Psoas muscle (tissue), 8 donors: ENCODE measurements around the gene CENPF. TPM values are rescaled to one million over a fixed set of nuclear protein-coding genes. Genes with fewer than 3 reads are reported as not detected.
"Not testable (repeated sequence)": the region's sequence is repeated elsewhere in the genome, so short reads cannot be mapped to it uniquely, and the experiment has no call there.

Source experiments
- ATAC-seq, 4 donors: fragments of 200-7000 bp; cut with Tn5 transposase; one replicate each; pipeline ENCODE4 v1.9.1; 2020; ENCODE audit warnings: moderate library complexity in 3 of 4, mild to moderate bottlenecking in 2 of 4
- DNase-seq, 2 donors: peaks; one replicate each; pipeline ENCODE4 v3.0.0-alpha.2; 2020
- H3K27ac ChIP-seq: fragments of 200-600 bp; one replicate; pipeline ENCODE4 v1.8.0; 2022
- H3K27me3 ChIP-seq, 3 donors: fragments of 200-600 bp in 1 of 3; one replicate each; pipeline versions ENCODE4 v1.6.1 to v1.8.0; 2013 to 2022; ENCODE audit warnings: low read length in 2 of 3, mild to moderate bottlenecking in 2 of 3, moderate library complexity in 1 of 3; ENCODE audit not compliant: insufficient read depth in 3 of 3
- H3K36me3 ChIP-seq, 2 donors: fragments of 200-600 bp in 1 of 2; one replicate each; pipeline versions ENCODE4 v1.6.1 to v1.8.0; 2013 to 2022; ENCODE audit warnings: low read depth in 1 of 2, mild to moderate bottlenecking in 1 of 2, moderate library complexity in 1 of 2; ENCODE audit not compliant: insufficient read depth in 1 of 2
- H3K4me1 ChIP-seq: fragments of 200-600 bp; one replicate; pipeline ENCODE4 v1.8.0; 2022
- H3K4me3 ChIP-seq: fragments of 200-600 bp; one replicate; pipeline ENCODE4 v1.8.0; 2022; ENCODE audit warnings: mild to moderate bottlenecking
- H3K9me3 ChIP-seq: fragments of 200-600 bp; one replicate; pipeline ENCODE4 v1.8.0; 2022
- CTCF ChIP-seq: fragments of 200-600 bp; IDR thresholded peaks from one replicate; pipeline ENCODE4 v1.8.0; 2022; ENCODE audit warnings: antibody characterized with exemption
- WGBS, 3 donors: extraction: QIAGEN DNeasy Blood & Tissue Kit; methylation state at CpG; one replicate each; pipeline versions ENCODE4 v1.1.6 to v1.1.7; 2013; 5-methylcytosine and 5-hydroxymethylcytosine counted together
- intact Hi-C, 2 donors: fragments of 100-400 bp; cut with DNase I; formaldehyde crosslinking; loops; one replicate each; pipeline versions ENCODE4 v1.11.0 to v1.14.2; 2022
- polyA plus RNA-seq, 3 donors: library from polyadenylated mRNA; stranded (reverse); fragments of 200-250 nt; gene quantifications; one replicate each; pipeline ENCODE4 v1.2.3, GENCODE V29; 2013
- total RNA-seq, 4 donors: library from RNA; stranded (reverse); fragmentation: NEBNext Ultra II Directional in 2 of 4; extraction: Animal tissue kit (Norgen Biotek cat#: 25700) in 2 of 4; gene quantifications; one replicate each; pipeline versions ENCODE4 v1.2.1 to v1.2.4, GENCODE V29; 2021 to 2023
- donor health status: healthy with polysubstance abuse.
- donor health status: DM: no; HTN: no; CAD: no; lungs with moderate emphysema.
- donor health status: Bipolar disorder and iron deficiency.
- donor health status: healthy.
- donor health status: DM: yes; HTN: yes; CAD: no.
- donor health status: DM: no; HTN: no; CAD: no.
- donor health status: DM: no; HTN: no; CAD: no.
- donor health status: DM: yes; HTN: yes; CAD: no.

The CENPF gene
- total and polyA plus RNA-seq, 7 donors, result 0.04 to 1.2 (median 0.57) TPM

GRCh38 chr1:214670098-214670497 lies 67.1 kb downstream of the CENPF start:
- Histone ChIP-seq H3K27me3 (no peaks in the 10 kb centered on the region), H3K36me3 (no peaks in the 10 kb centered on the region), H3K9me3 (no peaks in the 10 kb centered on the region), H3K4me3 (no peak overlapping the region), H3K4me1 (no peaks in the 10 kb centered on the region), H3K27ac (no peak overlapping the region)
- ATAC-seq, result no peak
- peak; percentile 34 to 61 for DNase-seq
- intact Hi-C loops, result no loop called here
- no peak for TF ChIP-seq CTCF
- 5 to 17% (median 15%) methylated on average over 2 of the region's 2 CpGs for WGBS, 3 donors

GRCh38 chr1:214673029-214673428 lies 70.0 kb downstream of the CENPF start:
- H3K4me3 ChIP-seq, H3K27ac ChIP-seq, intact Hi-C loops, H3K36me3 ChIP-seq, DNase-seq, H3K27me3 ChIP-seq, H3K4me1 ChIP-seq, ATAC-seq, H3K9me3 ChIP-seq: not testable (repeated sequence)
- 83 to 95% (median 89%) methylated on average over 19 to 27 of the region's 29 CpGs for WGBS, 3 donors

GRCh38 chr1:214673576-214673975 lies 70.6 kb downstream of the CENPF start:
- Histone ChIP-seq H3K36me3 (no peaks in the 10 kb centered on the region), H3K9me3 (no peaks in the 10 kb centered on the region), H3K4me3 (no peak overlapping the region), H3K27me3 (no peaks in the 10 kb centered on the region), H3K4me1 (no peaks in the 10 kb centered on the region), H3K27ac (no peak overlapping the region)
- no peak for ATAC-seq
- DNase-seq, result no peak
- 89 to 99% (median 92%) methylated on average over 7 to 8 of the region's 8 CpGs for WGBS, 3 donors
- no peak for TF ChIP-seq CTCF
- intact Hi-C loops, result no loop called here

GRCh38 chr1:214675524-214675923 lies 72.5 kb downstream of the CENPF start:
- H3K4me3 ChIP-seq, H3K4me1 ChIP-seq, intact Hi-C loops, H3K27ac ChIP-seq, DNase-seq, ATAC-seq, H3K36me3 ChIP-seq, H3K27me3 ChIP-seq, H3K9me3 ChIP-seq: not testable (repeated sequence)
- WGBS, 3 donors, result 90 to 93% (median 92%) methylated on average over 1 of the region's 1 CpG

GRCh38 chr1:214676747-214677146 lies 73.8 kb downstream of the CENPF start:
- Histone ChIP-seq H3K27ac (no peak overlapping the region), H3K36me3 (no peaks in the 10 kb centered on the region), H3K4me1 (no peaks in the 10 kb centered on the region), H3K9me3 (no peaks in the 10 kb centered on the region), H3K4me3 (no peak overlapping the region), H3K27me3 (no peaks in the 10 kb centered on the region)
- 74 to 80% (median 79%) methylated on average over 4 of the region's 4 CpGs for WGBS, 3 donors
- ATAC-seq (no peak), DNase-seq (no peak)
- no peak for TF ChIP-seq CTCF
- intact Hi-C loops, result no loop called here

GRCh38 chr1:214677945-214678344 lies 75.0 kb downstream of the CENPF start:
- Histone ChIP-seq H3K27ac (no peak overlapping the region), H3K4me1 (no peaks in the 10 kb centered on the region), H3K9me3 (no peaks in the 10 kb centered on the region), H3K27me3 (no peaks in the 10 kb centered on the region), H3K36me3 (no peaks in the 10 kb centered on the region), H3K4me3 (no peak overlapping the region)
- intact Hi-C loops, result no loop called here
- ATAC-seq (no peak), DNase-seq (no peak)
- WGBS, 3 donors, result 90 to 99% (median 90%) methylated on average over 2 of the region's 2 CpGs
- no peak for TF ChIP-seq CTCF
